Measurements from ENCODE around the gene SERPINB1. TPM values are rescaled to one million over a fixed set of nuclear protein-coding genes. Genes with fewer than 3 reads are reported as not detected.

The SERPINB1 gene
- total and polyA plus RNA-seq, 9 of the 15 experiments (the other 6 are each of a cell fraction or from before 2014, with no cell fraction given) = 33.9 to 108 (median 63.8) TPM

DNA sequence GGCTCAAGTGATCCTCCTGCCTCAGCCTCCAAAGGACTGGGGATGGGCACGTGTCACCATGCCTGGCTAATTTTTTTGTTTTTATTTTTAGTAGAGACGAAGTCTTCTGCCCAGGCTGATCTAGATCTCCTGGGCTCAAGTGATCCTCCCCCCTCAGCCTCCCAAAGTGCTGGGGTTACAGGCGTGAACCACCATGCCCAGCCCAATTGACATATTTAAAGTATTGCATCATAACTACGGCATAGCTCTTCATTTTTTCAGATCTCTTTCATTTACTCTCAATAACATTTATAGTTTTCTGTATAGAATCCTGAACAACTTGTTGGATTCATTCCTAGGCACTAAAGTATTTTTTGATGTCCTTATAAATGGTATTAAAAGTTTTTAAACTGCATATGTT lies 13.0 kb downstream of the SERPINB1 start:
- H3K4me2 ChIP-seq (ENCODE audit: insufficient read depth, low read length) = no peak overlapping the region
- POLR2A ChIA-PET = interaction anchor here (0.7 to 4.7 kb wide), 4 partner anchors 12 to 173 kb away, joined by 3 to 52 read pairs (median 4); partner anchors contain the start of gene SERPINB1
- H4K20me1 ChIP-seq (replicated peaks; ENCODE audit: control insufficient read depth, insufficient read depth, low read length) = no peaks in the 10 kb centered on the region
- no peak; the same call in 2 of the 3 replicates for ATAC-seq
- H3K27me3 ChIP-seq (ENCODE audit: control insufficient read depth in 2 of 2, insufficient read depth in 2 of 2, low read length in 2 of 2) = no peaks in the 10 kb centered on the region
- peaks cover 8% of the 10 kb centered on the region; the same call in 1 of the 3 replicates for H3K36me3 ChIP-seq (ENCODE audit: control insufficient read depth, insufficient read depth, low read length)
- no TSS peak for BruUV-seq (replicated peaks)
- TF ChIP-seq ZSCAN32 (CRISPR knock-in tag; IDR thresholded peaks at IDR 0.05) (0 out of 2 replicates have a peak, but pooled peaks have one; percentile 30), CEBPB (tag; IDR thresholded peaks at IDR 0.05) (peak; percentile 91), NBN (IDR thresholded peaks at IDR 0.05; ENCODE audit: low read depth) (0 out of 2 replicates have a peak, but pooled peaks have one; percentile 29), TRIM24 (IDR thresholded peaks at IDR 0.05) (peak; percentile 58 to 70; a peak in 3 of 4 replicates), CEBPG (CRISPR knock-in tag; IDR thresholded peaks at IDR 0.05) (peak; percentile 70), CEBPG (tag; conservative IDR thresholded peaks at IDR 0.05 in 1 of 2, IDR thresholded peaks at IDR 0.05 in 1 of 2) (peak; percentile 81 to 94), JUND (IDR thresholded peaks at IDR 0.05; ENCODE audit: borderline replicate concordance, low read depth, low read length) (0 out of 2 replicates have a peak, but pooled peaks have one; percentile 13), JUND (tag; IDR thresholded peaks at IDR 0.05; ENCODE audit: borderline replicate concordance, low read depth, low read length) (no peak), L3MBTL2 (IDR thresholded peaks at IDR 0.05) (0 out of 2 replicates have a peak, but pooled peaks have one; percentile 17), SMC3 (conservative IDR thresholded peaks at IDR 0.05; ENCODE audit: insufficient read depth, low read depth, low read length) (no peak), TCFL5 (CRISPR knock-in tag; conservative IDR thresholded peaks at IDR 0.05) (no peak), ATF7 (IDR thresholded peaks at IDR 0.05) (peak; percentile 23; the same call in 1 of the 2 replicates)
- TF ChIP-seq, protein P1, sequence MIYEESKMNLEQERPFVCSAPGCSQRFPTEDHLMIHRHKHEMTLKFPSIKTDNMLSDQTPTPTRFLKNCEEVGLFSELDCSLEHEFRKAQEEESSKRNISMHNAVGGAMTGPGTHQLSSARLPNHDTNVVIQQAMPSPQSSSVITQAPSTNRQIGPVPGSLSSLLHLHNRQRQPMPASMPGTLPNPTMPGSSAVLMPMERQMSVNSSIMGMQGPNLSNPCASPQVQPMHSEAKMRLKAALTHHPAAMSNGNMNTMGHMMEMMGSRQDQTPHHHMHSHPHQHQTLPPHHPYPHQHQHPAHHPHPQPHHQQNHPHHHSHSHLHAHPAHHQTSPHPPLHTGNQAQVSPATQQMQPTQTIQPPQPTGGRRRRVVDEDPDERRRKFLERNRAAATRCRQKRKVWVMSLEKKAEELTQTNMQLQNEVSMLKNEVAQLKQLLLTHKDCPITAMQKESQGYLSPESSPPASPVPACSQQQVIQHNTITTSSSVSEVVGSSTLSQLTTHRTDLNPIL (CRISPR knock-in tag; IDR thresholded peaks at IDR 0.05) = no peak
- TF ChIP-seq, protein P2, sequence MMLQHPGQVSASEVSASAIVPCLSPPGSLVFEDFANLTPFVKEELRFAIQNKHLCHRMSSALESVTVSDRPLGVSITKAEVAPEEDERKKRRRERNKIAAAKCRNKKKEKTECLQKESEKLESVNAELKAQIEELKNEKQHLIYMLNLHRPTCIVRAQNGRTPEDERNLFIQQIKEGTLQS (IDR thresholded peaks at IDR 0.05) = peak; percentile 91
- TF ChIP-seq, protein P2 (CRISPR knock-in tag; conservative IDR thresholded peaks at IDR 0.05) = no peak
- TF ChIP-seq, protein P3, sequence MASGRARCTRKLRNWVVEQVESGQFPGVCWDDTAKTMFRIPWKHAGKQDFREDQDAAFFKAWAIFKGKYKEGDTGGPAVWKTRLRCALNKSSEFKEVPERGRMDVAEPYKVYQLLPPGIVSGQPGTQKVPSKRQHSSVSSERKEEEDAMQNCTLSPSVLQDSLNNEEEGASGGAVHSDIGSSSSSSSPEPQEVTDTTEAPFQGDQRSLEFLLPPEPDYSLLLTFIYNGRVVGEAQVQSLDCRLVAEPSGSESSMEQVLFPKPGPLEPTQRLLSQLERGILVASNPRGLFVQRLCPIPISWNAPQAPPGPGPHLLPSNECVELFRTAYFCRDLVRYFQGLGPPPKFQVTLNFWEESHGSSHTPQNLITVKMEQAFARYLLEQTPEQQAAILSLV (tag; IDR thresholded peaks at IDR 0.05) = peak; percentile 80
- no peak overlapping the region for H2AFZ ChIP-seq (ENCODE audit: low read depth, low read length)
- H3K4me1 ChIP-seq (replicated peaks in 1 of 2; ENCODE audit: control insufficient read depth in 2 of 2, insufficient read depth in 2 of 2, low read length in 2 of 2) = no peaks in the 10 kb centered on the region
- CTCF ChIA-PET (ENCODE audit: low intra/inter-chr PET ratio) = no interaction called here
- intact Hi-C loops (cut with micrococcal nuclease) = no loop called here
- FAIRE-seq = no peak
- no peaks in the 10 kb centered on the region for H3K9me1 ChIP-seq (ENCODE audit: control insufficient read depth, insufficient read depth, low read length)
- in situ Hi-C loops (cut with MboI) = no loop called here
- H3K79me2 ChIP-seq (ENCODE audit: control insufficient read depth, insufficient read depth, low read length) = no peaks in the 10 kb centered on the region
- H3K27ac ChIP-seq (ENCODE audit: extremely low read depth, low read depth, low read length) = no peak overlapping the region
- DNase-seq (ENCODE audit: extremely low read depth in 1 of 4, low spot score in 3 of 4) = no peak
- H3K4me3 ChIP-seq = no peak overlapping the region
- no peak overlapping the region for H3K9ac ChIP-seq (ENCODE audit: insufficient read depth in 1 of 2, low read depth in 2 of 2, low read length in 2 of 2)
- no peaks in the 10 kb centered on the region for H3K9me3 ChIP-seq (replicated peaks; ENCODE audit: control insufficient read depth, insufficient read depth, low read depth, low read length)
- WGBS (ENCODE audit: insufficient coverage, low coverage, missing lambda C conversion rate) = 54% methylated on average over 4 of the region's 4 CpGs
